K562 (cell line): Measurements from ENCODE around the gene ABCA3. TPM values are rescaled to one million over a fixed set of nuclear protein-coding genes. Genes with fewer than 3 reads are reported as not detected.
A peak's percentile ranks its signal among the peaks of the same experiment; 100 is the strongest.

Experiments
- ATAC-seq: fragments of 200-7000 bp; cut with Tn5 transposase; 3 replicates; pipeline ENCODE4 v1.9.1; 2020; ENCODE audit warnings: moderate library complexity
- BruUV-seq: library from RNA; stranded (reverse); fragments of 400-500 nt; replicated peaks from 2 replicates; lab custom pipeline; 2021; lab: Mats Ljungman, UMichigan
- CTCF ChIA-PET: fragments of 300-600 bp; formaldehyde crosslinking; extraction: SDS; loops from one replicate; lab custom pipeline; 2021; ENCODE audit warnings: low intra/inter-chr PET ratio; lab: Yijun Ruan, JAX
- POLR2A ChIA-PET: fragments of 300-600, 350-650 bp; sonication (Branson Sonifier 250); formaldehyde crosslinking; extraction: SDS; loops from one replicate; lab custom pipeline; 2021; ENCODE audit warnings: antibody characterized with exemption, inconsistent platforms; lab: Yijun Ruan, JAX
- DNase-seq, 4 experiments: peaks; one replicate each; pipeline versions ENCODE4 v3.0.0 to v3.0.0-alpha.2; 2011 to 2018; ENCODE audit warnings: low spot score in 3 of 4, mixed read lengths in 3 of 4; ENCODE audit errors: extremely low read depth in 1 of 4
- FAIRE-seq: peaks from 2 replicates; lab custom pipeline; 2011; peaks lifted over from hg19 to GRCh38; lab: Jason Lieb, UNC
- H2AFZ ChIP-seq: 2 replicates; pipeline ENCODE4 v1.6.0; 2011; ENCODE audit warnings: low read depth, low read length, control low read depth, inconsistent platforms
- H3K27ac ChIP-seq: fragments of 200-600 bp; 3 replicates; pipeline ENCODE4 v1.8.0; 2011; ENCODE audit warnings: low read depth, mild to moderate bottlenecking, control low read depth, inconsistent platforms, low read length, moderate library complexity, mixed read lengths; ENCODE audit errors: extremely low read depth
- H3K27me3 ChIP-seq, 2 experiments: fragments of 300-600 bp in 1 of 2; 2 replicates in 1 of 2; 3 replicates in 1 of 2; pipeline versions ENCODE4 v1.6.0 to v1.8.0; 2011; ENCODE audit warnings: inconsistent platforms in 2 of 2, low read length in 2 of 2, mild to moderate bottlenecking in 1 of 2, mixed read lengths in 1 of 2, moderate library complexity in 1 of 2; ENCODE audit not compliant: control insufficient read depth in 2 of 2, insufficient read depth in 2 of 2
- H3K36me3 ChIP-seq: fragments of 300-600 bp; 3 replicates; pipeline ENCODE4 v1.8.0; 2011; ENCODE audit warnings: mild to moderate bottlenecking, low read length, inconsistent platforms; ENCODE audit not compliant: control insufficient read depth, insufficient read depth
- H3K4me1 ChIP-seq, 2 experiments: fragments of 200-600 bp in 1 of 2; replicated peaks in 1 of 2; 2 replicates in 1 of 2; 3 replicates in 1 of 2; pipeline versions ENCODE4 v1.5.1 to v1.8.0; 2011; ENCODE audit warnings: inconsistent platforms in 2 of 2, low read length in 2 of 2, mild to moderate bottlenecking in 1 of 2, mixed read lengths in 1 of 2, moderate library complexity in 1 of 2; ENCODE audit not compliant: control insufficient read depth in 2 of 2, insufficient read depth in 2 of 2
- H3K4me2 ChIP-seq: 2 replicates; pipeline ENCODE4 v1.6.1; 2011; ENCODE audit warnings: low read length, control low read depth, inconsistent platforms, mixed read lengths; ENCODE audit not compliant: insufficient read depth
- H3K4me3 ChIP-seq: fragments of 200-600 bp; sonication (generic), shearing (Covaris generic); 2 replicates; pipeline ENCODE4 v1.5.1; 2016; ENCODE audit warnings: control low read depth, inconsistent platforms
- H3K79me2 ChIP-seq: fragments of 200-600 bp; 3 replicates; pipeline ENCODE4 v1.8.0; 2011; ENCODE audit warnings: low read length, inconsistent platforms; ENCODE audit not compliant: control insufficient read depth, insufficient read depth
- H3K9ac ChIP-seq, 2 experiments: 2 replicates each; pipeline versions ENCODE4 v1.6.0 to v1.6.1; 2011; ENCODE audit warnings: low read depth in 2 of 2, low read length in 2 of 2, control low read depth in 1 of 2, inconsistent platforms in 1 of 2, mild to moderate bottlenecking in 1 of 2, mixed read lengths in 1 of 2; ENCODE audit not compliant: insufficient read depth in 1 of 2
- H3K9me1 ChIP-seq: one replicate; pipeline ENCODE4 v1.6.0; 2011; ENCODE audit warnings: inconsistent platforms, mild to moderate bottlenecking, low read length, moderate library complexity; ENCODE audit not compliant: control insufficient read depth, insufficient read depth
- H3K9me3 ChIP-seq: replicated peaks from 2 replicates; pipeline ENCODE4 v1.5.1; 2011; ENCODE audit warnings: low read depth, low read length, inconsistent platforms; ENCODE audit not compliant: control insufficient read depth, insufficient read depth
- H4K20me1 ChIP-seq: replicated peaks from 2 replicates; pipeline ENCODE4 v1.6.1; 2011; ENCODE audit warnings: low read length, inconsistent platforms, mixed read lengths; ENCODE audit not compliant: control insufficient read depth, insufficient read depth
- CCNT2 ChIP-seq: IDR thresholded peaks from 2 replicates; pipeline ENCODE4 v1.6.1; 2011; ENCODE audit warnings: borderline replicate concordance, low read depth, mild to moderate bottlenecking, moderate library complexity, mixed read lengths, low read length; ENCODE audit not compliant: insufficient read length; ENCODE audit errors: extremely low read depth
- HMGN3 ChIP-seq: IDR thresholded peaks from 2 replicates; pipeline ENCODE4 v1.6.1; 2011; ENCODE audit warnings: borderline replicate concordance, low read depth, mild to moderate bottlenecking, mixed read lengths, low read length; ENCODE audit not compliant: insufficient read length; ENCODE audit errors: extremely low read depth
- MEIS2 ChIP-seq: fragments of 450-650 bp; IDR thresholded peaks from 2 replicates; pipeline ENCODE4 v1.6.1; 2014; ENCODE audit warnings: mild to moderate bottlenecking; ENCODE audit not compliant: partially characterized antibody
- NR4A1 ChIP-seq, 2 experiments: fragments of 250-450 bp in 1 of 2; fragments of 450-650 bp in 1 of 2; sonication (Bioruptor Pico) in 1 of 2; IDR thresholded peaks; 2 replicates each; pipeline versions ENCODE4 v1.4.0 to v1.6.1; 2016 to 2020; ENCODE audit warnings: mild to moderate bottlenecking in 2 of 2, missing compliant biosample characterization in 1 of 2, missing genetic modification characterization in 1 of 2, moderate library complexity in 1 of 2
- POLR2G ChIP-seq: fragments of 200-400 bp; formaldehyde crosslinking; IDR thresholded peaks from 2 replicates; pipeline ENCODE4 v1.6.1; 2017; ENCODE audit warnings: low read depth, mild to moderate bottlenecking, antibody characterized with exemption, low read length, moderate library complexity
- PURB ChIP-seq: sonication (generic); formaldehyde crosslinking; IDR thresholded peaks from 2 replicates; pipeline ENCODE4 v1.9.0; 2021; ENCODE audit warnings: low read depth, mild to moderate bottlenecking, missing genetic modification reagents
- SRSF7 ChIP-seq: fragments of 200-400 bp; formaldehyde crosslinking; optimal IDR thresholded peaks from 2 replicates; pipeline ENCODE3; 2017; ENCODE audit warnings: mild to moderate bottlenecking, low read depth, low read length
- XRCC3 ChIP-seq: fragments of 450-650 bp; IDR thresholded peaks from 2 replicates; pipeline ENCODE4 v1.6.1; 2017; ENCODE audit warnings: mild to moderate bottlenecking, moderate library complexity
- whole genome bisulfite sequencing: fragments of 100-300 bp; shearing (Covaris generic); methylation state at CpG from one replicate; pipeline ENCODE4 v1.1.6; 2016; ENCODE audit warnings: low coverage, mixed read lengths; ENCODE audit not compliant: insufficient coverage; ENCODE audit errors: missing lambda C conversion rate; 5-methylcytosine and 5-hydroxymethylcytosine counted together
- in situ Hi-C: fragments of 300-500 bp; cut with MboI; formaldehyde crosslinking; loops from 4 replicates; pipeline ENCODE4 v1.15.0; 2018; ENCODE audit warnings: inconsistent platforms, mixed read lengths
- intact Hi-C: fragments of 100-400 bp; cut with micrococcal nuclease; formaldehyde crosslinking; loops from 2 replicates; pipeline ENCODE4 v1.14.2; 2022
- polyA plus RNA-seq, 8 experiments: library from polyadenylated mRNA; depleted of rRNA in 4 of 8; stranded (reverse) in 5 of 8; unstranded in 3 of 8; fragments of >200 nt; fragmentation: Nextera tagmentation in 2 of 8; fragmentation: Illumina TruSeq in 1 of 8; extraction: Ambion mirVana in 2 of 8; extraction: Trizol in 1 of 8; gene quantifications; 2 replicates each; pipeline versions ENCODE4 v1.2.1 to v1.2.3, GENCODE V29; 2011 to 2014; ENCODE audit warnings: inconsistent platforms in 1 of 8, missing spikeins in 1 of 8
- total RNA-seq, 7 experiments: library from RNA; depleted of rRNA in 6 of 7; stranded (reverse); fragments of >200 nt in 6 of 7; fragmentation: Illumina TruSeq in 2 of 7; extraction: Trizol in 2 of 7; gene quantifications; 2 replicates each; pipeline versions ENCODE4 v1.2.1 to v1.2.3, GENCODE V29; 2011 to 2021; ENCODE audit warnings: low replicate concordance in 1 of 7
- TF ChIP-seq, protein P1 (sequence below): fragments of 200-600 bp; sonication (generic); IDR thresholded peaks from one replicate; pipeline ENCODE4 v1.6.1; 2012; ENCODE audit warnings: mild to moderate bottlenecking, low read depth, low read length, inconsistent platforms

The ABCA3 gene
- total and polyA plus RNA-seq, 9 of the 15 experiments (the other 6 are each of a cell fraction or from before 2014, with no cell fraction given), result 0.66 to 23.7 (median 6.9) TPM

GRCh38 chr16:2244301-2244700, 96.2 kb downstream of the ABCA3 start:
- 92% methylated on average over 12 of the region's 17 CpGs for WGBS
- no peak for FAIRE-seq
- TF ChIP-seq, protein P1, sequence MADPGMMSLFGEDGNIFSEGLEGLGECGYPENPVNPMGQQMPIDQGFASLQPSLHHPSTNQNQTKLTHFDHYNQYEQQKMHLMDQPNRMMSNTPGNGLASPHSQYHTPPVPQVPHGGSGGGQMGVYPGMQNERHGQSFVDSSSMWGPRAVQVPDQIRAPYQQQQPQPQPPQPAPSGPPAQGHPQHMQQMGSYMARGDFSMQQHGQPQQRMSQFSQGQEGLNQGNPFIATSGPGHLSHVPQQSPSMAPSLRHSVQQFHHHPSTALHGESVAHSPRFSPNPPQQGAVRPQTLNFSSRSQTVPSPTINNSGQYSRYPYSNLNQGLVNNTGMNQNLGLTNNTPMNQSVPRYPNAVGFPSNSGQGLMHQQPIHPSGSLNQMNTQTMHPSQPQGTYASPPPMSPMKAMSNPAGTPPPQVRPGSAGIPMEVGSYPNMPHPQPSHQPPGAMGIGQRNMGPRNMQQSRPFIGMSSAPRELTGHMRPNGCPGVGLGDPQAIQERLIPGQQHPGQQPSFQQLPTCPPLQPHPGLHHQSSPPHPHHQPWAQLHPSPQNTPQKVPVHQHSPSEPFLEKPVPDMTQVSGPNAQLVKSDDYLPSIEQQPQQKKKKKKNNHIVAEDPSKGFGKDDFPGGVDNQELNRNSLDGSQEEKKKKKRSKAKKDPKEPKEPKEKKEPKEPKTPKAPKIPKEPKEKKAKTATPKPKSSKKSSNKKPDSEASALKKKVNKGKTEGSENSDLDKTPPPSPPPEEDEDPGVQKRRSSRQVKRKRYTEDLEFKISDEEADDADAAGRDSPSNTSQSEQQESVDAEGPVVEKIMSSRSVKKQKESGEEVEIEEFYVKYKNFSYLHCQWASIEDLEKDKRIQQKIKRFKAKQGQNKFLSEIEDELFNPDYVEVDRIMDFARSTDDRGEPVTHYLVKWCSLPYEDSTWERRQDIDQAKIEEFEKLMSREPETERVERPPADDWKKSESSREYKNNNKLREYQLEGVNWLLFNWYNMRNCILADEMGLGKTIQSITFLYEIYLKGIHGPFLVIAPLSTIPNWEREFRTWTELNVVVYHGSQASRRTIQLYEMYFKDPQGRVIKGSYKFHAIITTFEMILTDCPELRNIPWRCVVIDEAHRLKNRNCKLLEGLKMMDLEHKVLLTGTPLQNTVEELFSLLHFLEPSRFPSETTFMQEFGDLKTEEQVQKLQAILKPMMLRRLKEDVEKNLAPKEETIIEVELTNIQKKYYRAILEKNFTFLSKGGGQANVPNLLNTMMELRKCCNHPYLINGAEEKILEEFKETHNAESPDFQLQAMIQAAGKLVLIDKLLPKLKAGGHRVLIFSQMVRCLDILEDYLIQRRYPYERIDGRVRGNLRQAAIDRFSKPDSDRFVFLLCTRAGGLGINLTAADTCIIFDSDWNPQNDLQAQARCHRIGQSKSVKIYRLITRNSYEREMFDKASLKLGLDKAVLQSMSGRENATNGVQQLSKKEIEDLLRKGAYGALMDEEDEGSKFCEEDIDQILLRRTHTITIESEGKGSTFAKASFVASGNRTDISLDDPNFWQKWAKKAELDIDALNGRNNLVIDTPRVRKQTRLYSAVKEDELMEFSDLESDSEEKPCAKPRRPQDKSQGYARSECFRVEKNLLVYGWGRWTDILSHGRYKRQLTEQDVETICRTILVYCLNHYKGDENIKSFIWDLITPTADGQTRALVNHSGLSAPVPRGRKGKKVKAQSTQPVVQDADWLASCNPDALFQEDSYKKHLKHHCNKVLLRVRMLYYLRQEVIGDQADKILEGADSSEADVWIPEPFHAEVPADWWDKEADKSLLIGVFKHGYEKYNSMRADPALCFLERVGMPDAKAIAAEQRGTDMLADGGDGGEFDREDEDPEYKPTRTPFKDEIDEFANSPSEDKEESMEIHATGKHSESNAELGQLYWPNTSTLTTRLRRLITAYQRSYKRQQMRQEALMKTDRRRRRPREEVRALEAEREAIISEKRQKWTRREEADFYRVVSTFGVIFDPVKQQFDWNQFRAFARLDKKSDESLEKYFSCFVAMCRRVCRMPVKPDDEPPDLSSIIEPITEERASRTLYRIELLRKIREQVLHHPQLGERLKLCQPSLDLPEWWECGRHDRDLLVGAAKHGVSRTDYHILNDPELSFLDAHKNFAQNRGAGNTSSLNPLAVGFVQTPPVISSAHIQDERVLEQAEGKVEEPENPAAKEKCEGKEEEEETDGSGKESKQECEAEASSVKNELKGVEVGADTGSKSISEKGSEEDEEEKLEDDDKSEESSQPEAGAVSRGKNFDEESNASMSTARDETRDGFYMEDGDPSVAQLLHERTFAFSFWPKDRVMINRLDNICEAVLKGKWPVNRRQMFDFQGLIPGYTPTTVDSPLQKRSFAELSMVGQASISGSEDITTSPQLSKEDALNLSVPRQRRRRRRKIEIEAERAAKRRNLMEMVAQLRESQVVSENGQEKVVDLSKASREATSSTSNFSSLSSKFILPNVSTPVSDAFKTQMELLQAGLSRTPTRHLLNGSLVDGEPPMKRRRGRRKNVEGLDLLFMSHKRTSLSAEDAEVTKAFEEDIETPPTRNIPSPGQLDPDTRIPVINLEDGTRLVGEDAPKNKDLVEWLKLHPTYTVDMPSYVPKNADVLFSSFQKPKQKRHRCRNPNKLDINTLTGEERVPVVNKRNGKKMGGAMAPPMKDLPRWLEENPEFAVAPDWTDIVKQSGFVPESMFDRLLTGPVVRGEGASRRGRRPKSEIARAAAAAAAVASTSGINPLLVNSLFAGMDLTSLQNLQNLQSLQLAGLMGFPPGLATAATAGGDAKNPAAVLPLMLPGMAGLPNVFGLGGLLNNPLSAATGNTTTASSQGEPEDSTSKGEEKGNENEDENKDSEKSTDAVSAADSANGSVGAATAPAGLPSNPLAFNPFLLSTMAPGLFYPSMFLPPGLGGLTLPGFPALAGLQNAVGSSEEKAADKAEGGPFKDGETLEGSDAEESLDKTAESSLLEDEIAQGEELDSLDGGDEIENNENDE, result no peak
- no peak for TF ChIP-seq SRSF7
- no peak for TF ChIP-seq XRCC3
- TF ChIP-seq NR4A1 (CRISPR knock-in tag; IDR thresholded peaks at IDR 0.05), result no peak
- no peak for TF ChIP-seq NR4A1 (tag; IDR thresholded peaks at IDR 0.05)
- TF ChIP-seq HMGN3, result peak; percentile 26
- TF ChIP-seq PURB (CRISPR knock-in tag), result no peak
- TF ChIP-seq MEIS2, result no peak
- peak; percentile 65; the same call in 1 of the 2 replicates for TF ChIP-seq POLR2G
- no peak for TF ChIP-seq CCNT2

More at GRCh38 chr16:2244301-2244700, 96.2 kb downstream of the ABCA3 start:
- intact Hi-C loops (no loop called here), in situ Hi-C loops (no loop called here)
- Histone ChIP-seq H3K9me3 (no peaks in the 10 kb centered on the region), H3K27me3 (no peaks in the 10 kb centered on the region), H3K9ac (peak overlapping the region in 1 of 2 experiments; percentile 68; a peak in 1 of 4 replicates), H3K4me1 (peaks cover 0 to 36% of the 10 kb centered on the region in 2 experiments; a peak in 2 of 5 replicates), H3K4me2 (no peak overlapping the region), H3K4me3 (no peak overlapping the region), H4K20me1 (no peaks in the 10 kb centered on the region), H3K27ac (no peak overlapping the region), H3K36me3 (peaks cover 75% of the 10 kb centered on the region; the same call in 2 of the 3 replicates), H3K79me2 (peaks cover 25% of the 10 kb centered on the region), H3K9me1 (no peaks in the 10 kb centered on the region), H2AFZ (no peak overlapping the region)
- CTCF ChIA-PET, result no interaction called here
- POLR2A ChIA-PET, result interaction anchor here (1.0 to 1.4 kb wide), 3 partner anchors 11 to 201 kb away, joined by 3 to 4 read pairs (median 3); no protein-coding TSS in a partner anchor
- ATAC-seq (no peak), DNase-seq (peak in 1 of 4 experiments; percentile 46)
- BruUV-seq, result no TSS peak
